A549 (cell line): Measurements from ENCODE around the gene SELENOV. TPM values are rescaled to one million over a fixed set of nuclear protein-coding genes. Genes with fewer than 3 reads are reported as not detected.

Experiments
- ATAC-seq, 2 experiments: fragments of 200-7000 bp in 1 of 2; fragments of >200 bp in 1 of 2; cut with Nextera tagmentation in 1 of 2; cut with Tn5 transposase in 1 of 2; 3 replicates each; pipeline versions ENCODE4 v1.8.0 to v1.9.1; 2018 to 2020; ENCODE audit warnings: mild to moderate bottlenecking in 1 of 2, moderate library complexity in 1 of 2
- CTCF ChIA-PET: fragments of 300-600 bp; sonication (Branson Sonifier 250); formaldehyde crosslinking; extraction: SDS; loops from one replicate; lab custom pipeline; 2021; ENCODE audit warnings: antibody characterized with exemption, inconsistent platforms; lab: Yijun Ruan, JAX
- POLR2A ChIA-PET: fragments of 350-600 bp; formaldehyde crosslinking; extraction: SDS; loops from one replicate; lab custom pipeline; 2021; ENCODE audit warnings: antibody characterized with exemption, inconsistent platforms; lab: Yijun Ruan, JAX
- DNase-seq, 2 experiments: peaks; one replicate each; pipeline versions ENCODE4 v3.0.0 to v3.0.0-alpha.2; 2011 to 2016; ENCODE audit warnings: low read depth in 1 of 2, low spot score in 1 of 2
- FAIRE-seq: peaks from 2 replicates; lab custom pipeline; 2011; peaks lifted over from hg19 to GRCh38; lab: Jason Lieb, UNC
- H3K27ac ChIP-seq, 2 experiments: fragments of >200 bp; sonication (Bioruptor Twin); formaldehyde crosslinking; 3 replicates each; pipeline ENCODE4 v1.5.1; 2016 to 2017
- H3K4me1 ChIP-seq: fragments of >200 bp; sonication (Bioruptor Twin); formaldehyde crosslinking; 3 replicates; pipeline ENCODE4 v1.6.1; 2016
- H3K4me2 ChIP-seq: fragments of >200 bp; sonication (Bioruptor Twin); formaldehyde crosslinking; 3 replicates; pipeline ENCODE4 v1.6.1; 2016
- H3K4me3 ChIP-seq: fragments of >200 bp; sonication (Bioruptor Twin); formaldehyde crosslinking; 3 replicates; pipeline ENCODE4 v1.5.1; 2016
- H3K9me3 ChIP-seq: fragments of >200 bp; sonication (Bioruptor Twin); formaldehyde crosslinking; 3 replicates; pipeline ENCODE4 v1.6.1; 2016
- BHLHE40 ChIP-seq: IDR thresholded peaks from 2 replicates; pipeline ENCODE4 v1.6.1; 2012; ENCODE audit warnings: low read depth, low read length, inconsistent platforms
- CTCF ChIP-seq: fragments of >200 bp; sonication (Bioruptor Twin); formaldehyde crosslinking; IDR thresholded peaks from 3 replicates; pipeline ENCODE4 v1.5.1; 2016
- E2F6 ChIP-seq: IDR thresholded peaks from 2 replicates; pipeline ENCODE4 v1.6.1; 2012; ENCODE audit warnings: low read depth, borderline replicate concordance
- ESRRA ChIP-seq: fragments of 150-350 bp; IDR thresholded peaks from 2 replicates; pipeline ENCODE4 v1.6.1; 2014; ENCODE audit warnings: mild to moderate bottlenecking, low read length, borderline replicate concordance
- FOSL2 ChIP-seq, 2 experiments: fragments of 450-650 bp in 1 of 2; fragments of >200 bp in 1 of 2; sonication (Bioruptor Twin) in 1 of 2; formaldehyde crosslinking; IDR thresholded peaks; 2 replicates each; pipeline versions ENCODE4 v1.5.0 to v1.6.1; 2016 to 2020; ENCODE audit warnings: mild to moderate bottlenecking in 1 of 2, moderate library complexity in 1 of 2
- HMGXB4 ChIP-seq: fragments of 250-450 bp; sonication (Bioruptor Pico); IDR thresholded peaks from 2 replicates; pipeline ENCODE4 v1.5.0; 2021; ENCODE audit warnings: mild to moderate bottlenecking, moderate library complexity, borderline replicate concordance
- HOXA7 ChIP-seq: fragments of 250-450 bp; sonication (Bioruptor Pico); IDR thresholded peaks from 2 replicates; pipeline ENCODE4 v1.5.0; 2020; ENCODE audit warnings: mild to moderate bottlenecking, moderate library complexity
- HOXB13 ChIP-seq: fragments of 250-450 bp; sonication (Bioruptor Pico); IDR thresholded peaks from 2 replicates; pipeline ENCODE4 v1.5.0; 2020; ENCODE audit warnings: low read depth, mild to moderate bottlenecking, moderate library complexity
- KDM1A ChIP-seq: fragments of 200-600 bp; sonication (generic); IDR thresholded peaks from 2 replicates; pipeline ENCODE4 v1.6.1; 2016; ENCODE audit warnings: low read depth, mild to moderate bottlenecking
- KDM5A ChIP-seq: fragments of 200-600 bp; sonication (generic); IDR thresholded peaks from 2 replicates; pipeline ENCODE4 v1.6.1; 2016; ENCODE audit warnings: antibody characterized with exemption, mild to moderate bottlenecking
- MAX ChIP-seq: IDR thresholded peaks from 2 replicates; pipeline ENCODE4 v1.6.1; 2012
- MYC ChIP-seq: IDR thresholded peaks from 2 replicates; pipeline ENCODE4 v1.6.1; 2012; ENCODE audit warnings: mild to moderate bottlenecking, inconsistent platforms, low read length, improper control_type of control experiment, borderline replicate concordance
- POLR2A ChIP-seq: IDR thresholded peaks from 2 replicates; pipeline ENCODE4 v1.6.1; 2012; ENCODE audit warnings: mild to moderate bottlenecking, low read length
- POLR2AphosphoS2 ChIP-seq: conservative IDR thresholded peaks from 2 replicates; pipeline ENCODE4 v1.6.1; 2012; ENCODE audit warnings: low read length, improper control_type of control experiment, inconsistent platforms
- RAD21 ChIP-seq, 2 experiments: fragments of >200 bp in 1 of 2; sonication (Bioruptor Twin) in 1 of 2; formaldehyde crosslinking in 1 of 2; IDR thresholded peaks in 1 of 2; conservative IDR thresholded peaks in 1 of 2; 2 replicates in 1 of 2; 3 replicates in 1 of 2; pipeline ENCODE4 v1.6.1; 2012 to 2018; ENCODE audit warnings: inconsistent platforms in 1 of 2
- RFX5 ChIP-seq: fragments of 450-650 bp; IDR thresholded peaks from 2 replicates; pipeline ENCODE4 v1.7.1; 2014; ENCODE audit warnings: antibody characterized with exemption, mild to moderate bottlenecking, moderate library complexity
- RNF2 ChIP-seq: fragments of 200-600 bp; sonication (generic); IDR thresholded peaks from 2 replicates; pipeline ENCODE4 v1.6.1; 2016; ENCODE audit warnings: low read depth, mild to moderate bottlenecking, antibody characterized with exemption, moderate library complexity, borderline replicate concordance
- SMC3 ChIP-seq: fragments of >200 bp; sonication (Bioruptor Twin); formaldehyde crosslinking; IDR thresholded peaks from 3 replicates; pipeline ENCODE4 v1.6.1; 2018; ENCODE audit warnings: inconsistent platforms
- SREBF2 ChIP-seq: fragments of 450-650 bp; IDR thresholded peaks from 2 replicates; pipeline ENCODE4 v1.6.1; 2014; ENCODE audit warnings: mild to moderate bottlenecking, moderate library complexity
- USF2 ChIP-seq: fragments of 450-650 bp; IDR thresholded peaks from 2 replicates; pipeline ENCODE4 v1.6.1; 2014; ENCODE audit warnings: antibody characterized with exemption
- ZC3H11A ChIP-seq: fragments of 450-650 bp; IDR thresholded peaks from 2 replicates; pipeline ENCODE4 v1.6.1; 2014; ENCODE audit warnings: antibody characterized with exemption, mild to moderate bottlenecking
- ZFP36 ChIP-seq: fragments of 450-650 bp; IDR thresholded peaks from 2 replicates; pipeline ENCODE4 v1.6.1; 2014; ENCODE audit warnings: borderline replicate concordance; ENCODE audit not compliant: partially characterized antibody
- ZSCAN20 ChIP-seq: fragments of 250-450 bp; sonication (Bioruptor Pico); IDR thresholded peaks from 2 replicates; pipeline ENCODE4 v1.8.0; 2022; ENCODE audit warnings: mild to moderate bottlenecking, moderate library complexity
- WGBS: methylation state at CpG from one replicate; pipeline ENCODE4 v1.1.6; 2017; ENCODE audit errors: missing lambda C conversion rate; 5-methylcytosine and 5-hydroxymethylcytosine counted together
- polyA plus RNA-seq, 4 experiments: library from polyadenylated mRNA; depleted of rRNA in 3 of 4; stranded (reverse); fragments of >200 nt; fragmentation: RNase III in 1 of 4; extraction: RNeasy Plus Mini Kit Qiagen cat#74134 plus additional on column Dnase treatment in 1 of 4; gene quantifications; 2 replicates in 3 of 4; 3 replicates in 1 of 4; pipeline ENCODE4 v1.2.3, GENCODE V29; 2011 to 2017

Gene SELENOV
- polyA plus RNA-seq, 2 of the 4 experiments (the other 2 are of a cell fraction), result not detected

GRCh38 chr19:39496063-39496462 is 18.9 kb upstream of the SELENOV start:
- TF ChIP-seq ZSCAN20 (CRISPR knock-in tag) (no peak), ZC3H11A (no peak), E2F6 (no peak), KDM1A (no peak), POLR2A (no peak)
- no peak for FAIRE-seq
- no peak overlapping the region for H3K27ac ChIP-seq
- no peak overlapping the region for H3K4me3 ChIP-seq
- ChIA-PET POLR2A (interaction anchor here (1.5 kb wide), 1 partner anchor 16 kb away, joined by 4 read pairs; the partner anchor contains the start of gene TIMM50), CTCF (interaction anchor here (0.8 to 15.8 kb wide), 11 partner anchors 11 to 176 kb away, joined by 3 to 305 read pairs (median 5); partner anchors contain the start of genes EID2, EID2B, PLEKHG2 and TIMM50)
- H3K4me2 ChIP-seq, result no peak overlapping the region
- no peaks in the 10 kb centered on the region for H3K9me3 ChIP-seq
- peaks cover 21% of the 10 kb centered on the region for H3K4me1 ChIP-seq
- ATAC-seq, result no peak
- no peak for DNase-seq
- 55% methylated on average over 5 of the region's 5 CpGs for WGBS

- ATAC-seq, result peak in 1 of 2 experiments; percentile 1; a peak in 2 of 6 replicates
- CTCF ChIA-PET, result interaction anchor here (0.5 to 15.8 kb wide), 21 partner anchors 8 to 1150 kb away, joined by 3 to 305 read pairs (median 6); partner anchors contain the start of genes EID2, EID2B, RPS16 and SELENOV
These were observed 17.3 kb upstream of the SELENOV start for GRCh38 chr19:39497701-39497995.

GRCh38 chr19:39497996-39498797 is 16.7 kb upstream of the SELENOV start:
- no peaks in the 10 kb centered on the region for H3K9me3 ChIP-seq
- POLR2A ChIA-PET, result interaction anchor here (0.6 to 1.4 kb wide), 6 partner anchors 18 to 386 kb away, joined by 3 to 11 read pairs (median 4); partner anchors contain the start of genes RPS16, SUPT5H and TIMM50
- 32% methylated on average over 39 of the region's 40 CpGs for WGBS
- CTCF ChIA-PET, result interaction anchor here (0.5 to 15.8 kb wide), 21 partner anchors 8 to 1151 kb away, joined by 3 to 305 read pairs (median 6); partner anchors contain the start of genes EID2, EID2B, RPS16 and SELENOV
- TF ChIP-seq HOXA7 (CRISPR knock-in tag) (no peak), HMGXB4 (no peak), CTCF (peak; percentile 69), RFX5 (no peak), ZC3H11A (no peak), ZFP36 (no peak), KDM1A (no peak), HOXB13 (CRISPR knock-in tag) (0 out of 2 replicates have a peak, but pooled peaks have one; percentile 11), FOSL2 (IDR thresholded peaks at IDR 0.05) (no peak), FOSL2 (CRISPR knock-in tag; IDR thresholded peaks at IDR 0.05) (no peak), RAD21 (conservative IDR thresholded peaks at IDR 0.05 in 1 of 2, IDR thresholded peaks at IDR 0.05 in 1 of 2) (peak; percentile 63 to 65; a peak in 4 of 5 replicates), USF2 (peak; percentile 34; the same call in 1 of the 2 replicates), POLR2AphosphoS2 (no peak), SREBF2 (no peak), SMC3 (peak; percentile 58), RNF2 (no peak), ESRRA (no peak), MYC (0 out of 2 replicates have a peak, but pooled peaks have one; percentile 26), BHLHE40 (no peak), MAX (peak; percentile 48; the same call in 1 of the 2 replicates)
- peak overlapping the region; percentile 10 to 51; a peak in 4 of 6 replicates for H3K27ac ChIP-seq
- peak in 1 of 2 experiments; percentile 69 for DNase-seq
- peak overlapping the region; percentile 92 for H3K4me2 ChIP-seq
- ATAC-seq, result peak; percentile 71 to 74
- peaks cover 23% of the 10 kb centered on the region for H3K4me1 ChIP-seq
- peak overlapping the region; percentile 32 for H3K4me3 ChIP-seq
- FAIRE-seq, result peak; percentile 98

More at GRCh38 chr19:39497701-39497995, 17.3 kb upstream of the SELENOV start:
- peak overlapping the region; percentile 92 for H3K4me2 ChIP-seq
- peak overlapping the region; percentile 10 to 51; a peak in 4 of 6 replicates for H3K27ac ChIP-seq
- H3K4me3 ChIP-seq, result peak overlapping the region; percentile 32
- H3K4me1 ChIP-seq, result peaks cover 22% of the 10 kb centered on the region
- H3K9me3 ChIP-seq, result no peaks in the 10 kb centered on the region
- POLR2A ChIA-PET, result interaction anchor here (0.9 to 1.4 kb wide), 4 partner anchors 17 to 62 kb away, joined by 3 to 11 read pairs (median 7); partner anchors contain the start of genes RPS16, SUPT5H and TIMM50
- FAIRE-seq, result no peak
- no peak for DNase-seq
- TF ChIP-seq KDM5A, result no peak
- WGBS, result 2% methylated on average over 7 of the region's 7 CpGs
